Activated naive CD4-positive, alpha-beta T cell treated with anti-CD3 and anti-CD28 coated beads, Interleukin-2, amount 50 U/mL, for 24 hours (primary cell): ENCODE measurements around the gene ALDH5A1.

Experiments used
- H3K27ac Mint-ChIP-seq: one replicate; pipeline ENCODE4 v1.8.0; 2021; ENCODE audit warnings: mild to moderate bottlenecking, mixed read lengths
- H3K27me3 Mint-ChIP-seq: one replicate; pipeline ENCODE4 v1.8.0; 2021; ENCODE audit warnings: mixed read lengths
- H3K36me3 Mint-ChIP-seq: one replicate; pipeline ENCODE4 v1.8.0; 2021; ENCODE audit warnings: mixed read lengths
- H3K4me1 Mint-ChIP-seq: one replicate; pipeline ENCODE4 v1.8.0; 2021; ENCODE audit warnings: mixed read lengths
- H3K4me3 Mint-ChIP-seq: one replicate; pipeline ENCODE4 v1.8.0; 2021; ENCODE audit warnings: mild to moderate bottlenecking, mixed read lengths
- H3K9me3 Mint-ChIP-seq: one replicate; pipeline ENCODE4 v1.8.0; 2021; ENCODE audit warnings: mixed read lengths

Gene ALDH5A1

GRCh38 chr6:24537082-24537699, 42.4 kb downstream of the ALDH5A1 start:
- Mint-ChIP-seq H3K27ac (no peak overlapping the region), H3K36me3 (peaks cover 13% of the 10 kb centered on the region), H3K27me3 (no peaks in the 10 kb centered on the region), H3K9me3 (no peaks in the 10 kb centered on the region), H3K4me3 (no peak overlapping the region), H3K4me1 (no peaks in the 10 kb centered on the region)

GRCh38 chr6:24537771-24538385, 43.1 kb downstream of the ALDH5A1 start:
- Mint-ChIP-seq H3K27me3 (no peaks in the 10 kb centered on the region), H3K4me1 (no peaks in the 10 kb centered on the region), H3K9me3 (no peaks in the 10 kb centered on the region), H3K36me3 (peaks cover 7% of the 10 kb centered on the region), H3K4me3 (no peak overlapping the region), H3K27ac (no peak overlapping the region)

- Mint-ChIP-seq H3K4me1 (no peaks in the 10 kb centered on the region), H3K27ac (no peak overlapping the region), H3K36me3 (peaks cover 2% of the 10 kb centered on the region), H3K4me3 (no peak overlapping the region), H3K9me3 (no peaks in the 10 kb centered on the region), H3K27me3 (no peaks in the 10 kb centered on the region)
These were observed 44.6 kb downstream of the ALDH5A1 start for GRCh38 chr6:24539416-24539815.

GRCh38 chr6:24540197-24540596, 45.4 kb downstream of the ALDH5A1 start:
- no peak overlapping the region for H3K27ac Mint-ChIP-seq
- no peaks in the 10 kb centered on the region for H3K9me3 Mint-ChIP-seq
- no peak overlapping the region for H3K4me3 Mint-ChIP-seq
- no peaks in the 10 kb centered on the region for H3K4me1 Mint-ChIP-seq
- H3K36me3 Mint-ChIP-seq: peaks cover under 1% of the 10 kb centered on the region
- H3K27me3 Mint-ChIP-seq: no peaks in the 10 kb centered on the region

GRCh38 chr6:24543683-24544082, 48.9 kb downstream of the ALDH5A1 start:
- H3K4me1 Mint-ChIP-seq: peaks cover 9% of the 10 kb centered on the region
- no peak overlapping the region for H3K27ac Mint-ChIP-seq
- H3K4me3 Mint-ChIP-seq: no peak overlapping the region
- no peaks in the 10 kb centered on the region for H3K9me3 Mint-ChIP-seq
- peaks cover 7% of the 10 kb centered on the region for H3K27me3 Mint-ChIP-seq
- H3K36me3 Mint-ChIP-seq: no peaks in the 10 kb centered on the region

- Mint-ChIP-seq H3K4me3 (no peak overlapping the region), H3K27me3 (peaks cover 7% of the 10 kb centered on the region), H3K9me3 (no peaks in the 10 kb centered on the region), H3K36me3 (no peaks in the 10 kb centered on the region), H3K27ac (no peak overlapping the region), H3K4me1 (peaks cover 9% of the 10 kb centered on the region)
These were observed 50.4 kb downstream of the ALDH5A1 start for GRCh38 chr6:24545183-24545582.

GRCh38 chr6:24545691-24546090, 50.9 kb downstream of the ALDH5A1 start:
- H3K27me3 Mint-ChIP-seq: peaks cover 7% of the 10 kb centered on the region
- H3K9me3 Mint-ChIP-seq: no peaks in the 10 kb centered on the region
- no peak overlapping the region for H3K4me3 Mint-ChIP-seq
- H3K27ac Mint-ChIP-seq: no peak overlapping the region
- H3K4me1 Mint-ChIP-seq: peaks cover 9% of the 10 kb centered on the region
- H3K36me3 Mint-ChIP-seq: no peaks in the 10 kb centered on the region

- Mint-ChIP-seq H3K4me1 (peaks cover 9% of the 10 kb centered on the region), H3K36me3 (peaks cover 2% of the 10 kb centered on the region), H3K27ac (no peak overlapping the region), H3K9me3 (no peaks in the 10 kb centered on the region), H3K27me3 (peaks cover 7% of the 10 kb centered on the region), H3K4me3 (no peak overlapping the region)
These were observed 51.7 kb downstream of the ALDH5A1 start for GRCh38 chr6:24546439-24546838.

- no peak overlapping the region for H3K27ac Mint-ChIP-seq
- no peak overlapping the region for H3K4me3 Mint-ChIP-seq
- no peaks in the 10 kb centered on the region for H3K9me3 Mint-ChIP-seq
- peaks cover 2% of the 10 kb centered on the region for H3K36me3 Mint-ChIP-seq
- H3K27me3 Mint-ChIP-seq: peaks cover 7% of the 10 kb centered on the region
- H3K4me1 Mint-ChIP-seq: peaks cover 9% of the 10 kb centered on the region
These were observed 52.5 kb downstream of the ALDH5A1 start for GRCh38 chr6:24547243-24547642.

GRCh38 chr6:24549158-24549557, 54.4 kb downstream of the ALDH5A1 start:
- Mint-ChIP-seq H3K4me1 (peaks cover 9% of the 10 kb centered on the region), H3K27me3 (peaks cover 7% of the 10 kb centered on the region), H3K9me3 (no peaks in the 10 kb centered on the region), H3K4me3 (no peak overlapping the region), H3K27ac (no peak overlapping the region), H3K36me3 (peaks cover 2% of the 10 kb centered on the region)

GRCh38 chr6:24549674-24550353, 55.0 kb downstream of the ALDH5A1 start:
- H3K27me3 Mint-ChIP-seq: peaks cover 7% of the 10 kb centered on the region
- no peak overlapping the region for H3K27ac Mint-ChIP-seq
- peaks cover 2% of the 10 kb centered on the region for H3K36me3 Mint-ChIP-seq
- H3K4me1 Mint-ChIP-seq: peaks cover 9% of the 10 kb centered on the region
- no peak overlapping the region for H3K4me3 Mint-ChIP-seq
- no peaks in the 10 kb centered on the region for H3K9me3 Mint-ChIP-seq

GRCh38 chr6:24551139-24551538, 56.4 kb downstream of the ALDH5A1 start:
- H3K27me3 Mint-ChIP-seq: peaks cover 7% of the 10 kb centered on the region
- H3K4me1 Mint-ChIP-seq: peaks cover 9% of the 10 kb centered on the region
- no peak overlapping the region for H3K27ac Mint-ChIP-seq
- no peaks in the 10 kb centered on the region for H3K9me3 Mint-ChIP-seq
- peaks cover 2% of the 10 kb centered on the region for H3K36me3 Mint-ChIP-seq
- no peak overlapping the region for H3K4me3 Mint-ChIP-seq

GRCh38 chr6:24554474-24554873, 59.7 kb downstream of the ALDH5A1 start:
- Mint-ChIP-seq H3K4me3 (no peak overlapping the region), H3K9me3 (no peaks in the 10 kb centered on the region), H3K27ac (no peak overlapping the region), H3K36me3 (peaks cover 2% of the 10 kb centered on the region), H3K27me3 (no peaks in the 10 kb centered on the region), H3K4me1 (no peaks in the 10 kb centered on the region)

- Mint-ChIP-seq H3K36me3 (no peaks in the 10 kb centered on the region), H3K27ac (no peak overlapping the region), H3K9me3 (no peaks in the 10 kb centered on the region), H3K4me1 (no peaks in the 10 kb centered on the region), H3K27me3 (no peaks in the 10 kb centered on the region), H3K4me3 (no peak overlapping the region)
These were observed 63.7 kb downstream of the ALDH5A1 start for GRCh38 chr6:24558516-24558915.

GRCh38 chr6:24564081-24564480, 69.3 kb downstream of the ALDH5A1 start:
- Mint-ChIP-seq H3K9me3 (no peaks in the 10 kb centered on the region), H3K27ac (no peak overlapping the region), H3K4me3 (no peak overlapping the region), H3K4me1 (no peaks in the 10 kb centered on the region), H3K27me3 (no peaks in the 10 kb centered on the region), H3K36me3 (no peaks in the 10 kb centered on the region)

GRCh38 chr6:24565196-24565595, 70.4 kb downstream of the ALDH5A1 start:
- H3K4me3 Mint-ChIP-seq: no peak overlapping the region
- no peaks in the 10 kb centered on the region for H3K9me3 Mint-ChIP-seq
- no peaks in the 10 kb centered on the region for H3K36me3 Mint-ChIP-seq
- H3K27me3 Mint-ChIP-seq: peaks cover 1% of the 10 kb centered on the region
- no peak overlapping the region for H3K27ac Mint-ChIP-seq
- H3K4me1 Mint-ChIP-seq: no peaks in the 10 kb centered on the region
